T-helper 1 cell treated with Interleukin-12 subunit alpha and Interleukin-12 subunit beta and Interleukin-4 antibody, amounts not matched to agents 30 ng/mL and 1 ng/mL, for 36 hours (primary cell): ENCODE data around the gene PKIG. TPM values are rescaled to one million over a fixed set of nuclear protein-coding genes. Genes with fewer than 3 reads are reported as not detected.

Source experiments
- intact Hi-C: fragments of 100-400 bp; cut with micrococcal nuclease; formaldehyde crosslinking; loops from one replicate; pipeline ENCODE4 v1.15.1; 2024
- total RNA-seq: library from RNA; stranded (reverse); gene quantifications from 2 replicates; pipeline ENCODE4 v1.2.3, GENCODE V29; 2022

The PKIG gene
- total RNA-seq, 1 donor from 2014 or later, result 4.4 TPM

DNA sequence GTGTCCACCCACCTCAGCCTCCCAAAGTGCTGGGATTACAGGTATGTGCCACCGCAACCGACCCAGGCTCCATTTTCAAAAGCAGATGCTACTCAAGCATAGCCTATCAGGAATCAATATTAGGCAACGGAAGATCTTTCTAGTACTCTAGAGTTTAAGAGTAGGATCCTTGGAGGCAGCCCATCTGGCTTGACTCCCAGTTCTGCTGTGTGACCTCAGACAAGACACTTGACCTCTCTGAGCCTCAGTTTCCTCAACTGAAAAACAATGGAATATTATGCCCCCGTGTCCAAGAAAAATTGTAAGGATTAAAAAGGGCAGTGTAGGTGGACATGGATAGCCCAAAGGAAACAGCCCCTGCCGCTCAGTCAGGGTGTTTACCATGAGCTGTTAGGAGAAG is 54.7 kb downstream of the PKIG start:
- intact Hi-C loops, result no loop called here

DNA sequence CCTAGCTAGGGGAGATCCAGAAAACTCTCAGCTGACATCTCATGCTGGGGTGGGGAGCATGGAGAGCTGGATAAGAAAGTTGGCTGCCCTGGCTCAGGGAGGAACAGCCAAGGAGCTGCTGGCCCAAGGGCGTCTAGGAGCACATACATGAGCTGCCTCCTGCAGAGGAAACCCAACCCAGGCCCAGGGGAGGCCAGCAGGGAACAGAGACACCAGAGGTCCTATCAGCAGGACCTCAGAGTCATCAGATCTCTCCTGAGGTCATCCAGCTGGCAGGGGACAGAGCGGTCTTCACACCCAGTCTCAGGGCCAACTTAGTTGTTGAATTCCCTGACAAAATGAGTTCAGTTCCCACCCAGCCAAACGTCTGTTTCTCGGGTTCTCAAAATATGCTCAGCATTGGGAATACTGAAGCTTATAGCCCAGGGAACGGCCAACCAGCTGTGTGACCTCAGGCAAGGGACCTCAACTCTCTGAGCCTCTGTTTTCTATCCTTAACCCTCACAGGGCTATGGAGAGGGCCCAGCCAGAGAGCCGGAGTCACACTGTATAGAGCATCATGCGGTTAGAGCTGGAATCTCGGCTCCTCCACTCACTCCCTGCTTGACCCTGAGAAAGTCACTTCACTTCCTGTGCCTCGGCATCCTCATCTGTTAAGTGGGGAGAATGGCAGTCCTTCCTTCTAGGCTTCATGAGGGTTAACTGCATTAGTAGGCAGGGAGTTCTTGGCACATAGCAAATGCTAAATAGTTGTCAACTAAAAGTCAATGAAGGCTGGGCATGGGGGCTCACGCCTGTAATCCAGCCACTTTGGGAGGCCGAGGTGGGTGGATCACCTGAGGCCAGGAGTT is 55.4 kb downstream of the PKIG start:
- intact Hi-C loops, result no loop called here

DNA sequence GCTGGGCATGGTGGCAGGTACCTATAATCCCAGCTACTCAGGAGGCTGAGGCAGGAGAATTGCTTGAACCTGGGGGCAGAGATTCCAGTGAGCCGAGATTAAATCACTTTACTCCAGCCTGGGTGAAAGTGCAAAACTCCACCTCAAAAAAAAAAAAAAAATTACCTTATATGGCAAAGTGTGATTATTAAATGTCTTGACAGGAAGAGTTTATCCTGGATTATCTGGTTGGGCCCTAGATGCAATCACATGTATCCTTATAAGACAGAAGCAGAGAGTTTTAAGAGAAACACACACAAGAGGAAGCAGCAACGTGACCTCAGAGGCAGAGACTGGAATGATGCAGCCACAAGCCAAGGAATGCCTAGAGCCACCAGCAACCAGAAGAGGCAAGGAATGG is 58.1 kb downstream of the PKIG start:
- intact Hi-C loops, result loop anchor here (5.0 to 10.0 kb wide), 2 partner anchors 337 to 886 kb away; no protein-coding TSS in a partner anchor

DNA sequence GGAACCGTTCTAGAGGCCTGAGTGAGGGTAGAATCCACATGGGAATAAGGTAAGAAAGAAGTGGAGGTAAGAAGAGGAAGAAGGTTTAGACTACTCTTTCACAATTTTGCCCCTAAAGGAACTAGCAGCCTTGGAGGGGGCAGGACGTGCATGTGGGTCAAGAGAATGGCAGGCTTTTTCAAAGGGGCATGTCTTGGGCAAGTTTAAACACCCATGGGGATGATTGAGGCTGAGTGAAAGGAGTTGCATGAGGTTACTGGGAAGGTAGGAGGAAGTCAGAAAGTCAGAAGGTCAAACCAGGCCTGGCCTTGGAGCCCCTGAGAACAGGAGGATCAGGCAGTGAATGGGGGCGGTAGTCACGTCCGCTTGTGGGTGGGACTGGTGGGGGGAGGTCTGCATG is 58.9 kb downstream of the PKIG start:
- intact Hi-C loops, result loop anchor here (5.0 to 10.0 kb wide), 2 partner anchors 336 to 887 kb away; no protein-coding TSS in a partner anchor

DNA sequence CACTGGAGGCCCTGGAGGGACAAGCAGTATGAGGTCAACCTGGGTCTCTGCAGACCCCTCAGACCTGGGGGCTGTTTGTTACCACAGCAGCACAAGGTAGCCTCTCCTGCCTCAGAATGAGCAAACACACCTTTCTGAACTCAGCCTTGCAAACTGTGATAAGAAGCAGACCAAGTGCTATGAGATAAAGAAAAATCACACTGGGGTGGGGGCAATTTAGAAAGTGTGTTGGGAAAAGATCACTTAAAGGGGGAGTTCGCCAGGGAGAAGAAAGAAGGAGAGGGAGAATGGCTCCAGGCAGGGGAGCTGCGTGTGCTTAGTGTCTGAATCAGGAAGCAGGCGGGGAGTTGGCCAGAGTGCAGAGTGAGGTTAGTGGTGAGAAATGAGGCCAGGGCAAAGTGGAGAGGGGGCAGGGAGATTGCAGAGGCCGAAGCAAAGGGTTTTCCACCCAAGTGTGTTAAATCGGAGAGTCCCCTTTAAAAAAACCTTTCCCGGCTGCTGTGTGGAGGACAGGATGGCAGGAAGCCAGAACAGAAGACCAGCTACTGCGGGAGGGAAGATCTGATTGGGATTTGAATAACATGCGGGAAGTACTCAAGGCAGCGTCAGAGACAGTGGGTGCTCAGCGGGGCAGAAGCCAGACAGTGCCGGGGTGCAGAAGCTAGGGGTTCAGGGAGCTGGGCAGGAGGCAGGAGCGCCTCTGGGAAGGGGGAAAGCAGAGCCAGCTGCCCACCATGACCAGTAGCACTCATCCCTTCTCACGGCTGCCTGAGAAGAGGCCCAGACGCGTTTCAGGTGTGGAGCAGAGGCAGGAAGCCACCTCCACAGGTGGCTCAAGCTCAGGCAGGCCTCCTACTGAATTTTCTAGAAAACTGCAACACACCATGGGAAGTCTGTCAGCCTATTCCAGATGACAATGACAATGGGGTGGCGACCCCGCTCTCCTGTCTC is 60.1 kb downstream of the PKIG start:
- intact Hi-C loops, result loop anchor here (1.0 to 10.0 kb wide), 3 partner anchors 32 to 888 kb away; no protein-coding TSS in a partner anchor

DNA sequence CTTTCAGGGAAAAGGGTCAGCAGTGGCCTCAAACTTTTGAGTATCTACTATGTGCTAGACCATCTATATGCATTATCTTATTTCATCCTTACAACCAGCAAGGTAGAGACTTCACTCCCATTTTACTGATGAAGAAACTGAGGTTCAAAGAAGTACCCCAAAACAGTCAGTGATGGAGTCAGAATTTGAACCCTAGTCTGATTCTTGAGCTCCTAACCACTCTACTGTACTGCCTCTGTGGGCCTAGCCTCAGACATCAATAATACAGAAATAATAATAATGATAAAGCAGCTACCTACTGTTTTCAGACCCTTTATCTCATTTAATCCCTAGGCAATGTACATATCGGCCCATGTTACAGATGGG is 60.8 kb downstream of the PKIG start:
- intact Hi-C loops, result loop anchor here (1.0 to 10.0 kb wide), 3 partner anchors 33 to 888 kb away; no protein-coding TSS in a partner anchor

DNA sequence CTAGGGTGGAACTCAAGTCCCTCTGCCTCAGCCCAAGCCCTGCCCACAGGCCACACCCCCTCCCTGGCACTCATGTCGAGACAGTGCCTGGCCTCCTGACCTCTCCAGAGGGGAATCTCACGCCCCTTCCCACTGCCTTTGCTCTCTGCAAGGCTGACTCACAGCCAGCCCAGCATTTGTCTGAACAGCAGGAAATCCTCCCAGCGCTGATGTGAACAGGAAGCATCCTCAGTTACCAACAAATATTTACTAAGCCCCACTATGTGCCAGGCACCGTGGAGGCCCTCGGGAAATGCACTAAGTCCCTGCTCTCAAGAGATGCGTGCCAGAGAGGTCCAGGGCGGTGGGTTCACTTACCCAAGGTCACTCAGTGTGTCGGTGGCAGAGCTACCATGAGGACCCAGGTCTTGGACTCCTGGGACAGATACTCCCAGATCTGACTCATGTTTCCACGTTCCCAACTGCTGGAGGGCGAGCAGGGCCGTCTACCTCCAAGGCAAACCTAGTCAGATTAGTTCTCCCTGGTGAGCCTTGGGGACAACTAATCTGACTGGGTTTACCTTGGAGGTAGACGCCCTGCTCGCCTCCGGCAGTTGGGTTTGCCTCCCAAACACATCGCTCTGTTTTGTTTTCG is 61.3 kb downstream of the PKIG start:
- intact Hi-C loops, result loop anchor here (1.0 to 10.0 kb wide), 6 partner anchors 9 to 889 kb away; partner anchors contain the start of genes OSER1 and SERINC3

DNA sequence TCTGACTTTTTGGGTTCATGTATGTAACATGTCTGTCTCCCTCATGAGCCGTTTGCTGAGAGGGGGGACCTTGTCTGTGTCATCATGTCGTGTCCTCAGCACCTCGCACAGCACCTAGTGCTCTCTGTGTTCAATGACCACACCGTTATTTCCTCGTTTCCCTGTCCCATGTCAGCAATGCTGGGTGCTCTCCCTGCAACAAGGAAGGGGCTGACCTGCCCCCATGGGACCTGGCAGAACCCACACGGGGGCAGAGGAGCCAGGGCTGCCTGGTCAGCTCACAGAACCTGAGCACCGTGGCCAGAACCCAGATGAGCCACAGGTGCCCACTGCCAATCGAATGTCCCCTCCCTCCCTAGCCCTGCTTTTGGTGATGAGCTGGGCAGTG is 61.8 kb downstream of the PKIG start:
- intact Hi-C loops, result loop anchor here (1.0 to 10.0 kb wide), 5 partner anchors 8 to 889 kb away; partner anchors contain the start of genes OSER1 and SERINC3

DNA sequence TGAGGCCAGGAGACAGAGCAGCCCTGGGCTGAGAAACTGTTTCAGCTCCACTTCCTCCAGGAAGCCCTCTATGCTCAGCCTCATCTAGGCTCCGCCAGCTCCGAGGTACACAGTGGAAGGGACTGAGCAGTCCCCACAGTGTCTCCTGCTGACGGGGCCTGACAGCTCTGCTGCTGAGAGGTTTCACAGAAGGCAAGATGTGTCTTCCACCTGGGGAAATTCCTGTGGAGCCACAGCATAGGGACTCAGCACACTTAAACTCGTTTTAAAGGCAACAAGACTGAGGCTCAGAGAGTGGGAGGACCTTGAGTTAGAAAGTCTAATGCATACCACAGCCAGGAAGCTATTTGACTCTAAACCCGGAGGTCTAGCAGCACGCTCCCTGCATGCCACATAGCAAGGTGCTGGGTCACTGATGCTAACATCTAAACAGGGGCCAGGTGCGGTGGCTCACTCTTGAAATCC is 62.3 kb downstream of the PKIG start:
- intact Hi-C loops, result loop anchor here (1.0 to 10.0 kb wide), 5 partner anchors 8 to 890 kb away; partner anchors contain the start of genes OSER1 and SERINC3

DNA sequence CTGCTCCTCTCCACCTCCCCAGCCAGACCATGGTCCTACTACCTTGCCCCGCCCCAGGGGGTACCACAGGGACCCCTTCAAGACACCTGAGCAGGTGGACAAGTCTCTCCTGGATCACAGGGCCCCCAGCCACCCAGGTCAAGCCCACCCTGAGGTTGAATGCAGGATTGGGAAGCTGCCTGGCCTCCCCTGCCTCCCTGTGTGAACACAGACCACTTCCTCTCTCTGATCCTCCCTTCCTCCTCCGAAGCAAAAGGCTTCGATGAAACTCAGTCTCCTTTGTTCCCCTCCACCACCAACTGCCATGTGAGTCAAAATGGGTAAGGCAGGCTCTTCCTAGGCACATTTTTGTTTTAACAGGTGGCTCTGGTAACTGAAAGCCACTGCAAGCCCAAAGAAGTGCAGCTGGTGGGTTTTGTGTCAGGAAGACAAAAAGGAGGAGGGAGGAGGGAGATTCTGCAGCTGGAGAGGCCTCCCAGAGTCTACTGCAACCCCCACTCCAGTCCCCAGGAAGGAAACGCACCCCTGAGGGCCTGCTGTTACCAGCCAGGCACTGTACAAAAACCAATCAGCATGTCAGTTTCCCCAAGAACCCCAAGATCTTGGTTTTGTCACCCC is 63.8 kb downstream of the PKIG start:
- intact Hi-C loops, result loop anchor here (10.0 kb wide), 1 partner anchor 891 kb away; no protein-coding TSS in a partner anchor

DNA sequence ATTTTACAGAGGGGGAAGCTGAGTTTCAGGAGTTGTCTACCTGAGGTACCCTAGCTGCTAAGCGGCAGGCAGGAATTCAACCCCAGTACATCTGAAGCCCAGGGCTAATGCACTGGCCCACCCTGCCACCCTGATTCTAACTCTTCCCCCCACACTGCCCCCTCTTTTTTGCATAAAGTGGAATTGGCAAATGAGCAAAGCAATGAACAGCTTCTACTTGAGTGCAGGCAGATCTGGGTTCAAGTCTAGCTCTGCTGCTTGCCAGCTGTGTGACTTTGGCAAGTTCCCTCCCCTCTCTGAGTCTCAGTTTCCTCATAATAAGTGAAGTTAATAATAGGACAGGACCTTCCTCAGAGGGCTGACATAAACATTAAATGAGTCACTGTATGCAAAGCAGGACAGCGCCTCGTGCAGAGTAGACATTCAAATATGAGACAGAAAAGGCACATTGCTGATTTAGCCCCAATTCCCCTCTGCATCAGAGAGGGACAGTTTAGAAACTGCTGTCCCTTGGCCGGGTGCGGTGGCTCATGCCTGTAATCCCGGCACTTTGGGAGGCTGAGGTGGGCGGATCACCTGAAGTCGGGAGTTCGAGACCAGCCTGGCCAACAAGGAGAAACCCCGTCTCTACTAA is 64.4 kb downstream of the PKIG start:
- intact Hi-C loops, result loop anchor here (10.0 kb wide), 1 partner anchor 892 kb away; no protein-coding TSS in a partner anchor

DNA sequence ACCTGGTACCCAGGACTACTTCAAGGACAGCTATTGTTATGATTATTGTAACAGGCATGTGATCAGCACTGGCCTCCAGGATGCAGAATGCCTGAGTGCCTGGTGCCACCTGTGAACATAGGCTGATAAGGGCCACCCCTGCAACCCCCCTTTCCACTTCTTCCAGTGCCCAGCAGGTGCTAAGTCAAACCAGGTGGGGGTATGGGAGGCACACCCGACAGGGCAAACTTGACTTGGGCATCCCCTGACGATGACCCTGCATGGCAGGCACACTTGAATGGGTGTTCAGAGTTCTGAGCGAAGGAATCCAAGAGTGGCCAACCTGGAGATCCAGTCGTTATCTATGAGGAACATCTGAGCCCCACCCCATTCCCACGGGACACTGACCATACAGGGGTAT is 65.7 kb downstream of the PKIG start:
- intact Hi-C loops, result loop anchor here (10.0 kb wide), 1 partner anchor 893 kb away; no protein-coding TSS in a partner anchor

DNA sequence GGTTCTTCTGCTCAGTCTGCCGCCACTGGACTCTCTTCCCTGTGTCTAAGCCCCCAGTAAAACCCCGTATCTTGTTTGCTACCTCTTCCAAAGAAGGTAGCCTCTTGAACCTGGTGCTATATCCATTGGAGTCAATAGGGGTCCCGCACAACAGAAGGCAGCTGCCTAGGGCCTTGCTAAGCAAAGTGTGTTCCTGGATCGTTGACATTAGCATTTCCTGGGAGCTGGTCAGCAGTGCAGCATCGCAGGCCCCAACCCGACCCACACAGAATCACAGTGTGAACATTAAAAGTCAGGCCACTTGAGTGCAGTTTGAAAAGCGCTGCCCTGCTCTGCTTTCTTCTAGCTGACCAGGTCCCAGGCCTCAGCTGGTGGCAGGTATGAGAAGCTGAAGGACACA is 66.2 kb downstream of the PKIG start:
- intact Hi-C loops, result loop anchor here (10.0 kb wide), 1 partner anchor 894 kb away; no protein-coding TSS in a partner anchor

DNA sequence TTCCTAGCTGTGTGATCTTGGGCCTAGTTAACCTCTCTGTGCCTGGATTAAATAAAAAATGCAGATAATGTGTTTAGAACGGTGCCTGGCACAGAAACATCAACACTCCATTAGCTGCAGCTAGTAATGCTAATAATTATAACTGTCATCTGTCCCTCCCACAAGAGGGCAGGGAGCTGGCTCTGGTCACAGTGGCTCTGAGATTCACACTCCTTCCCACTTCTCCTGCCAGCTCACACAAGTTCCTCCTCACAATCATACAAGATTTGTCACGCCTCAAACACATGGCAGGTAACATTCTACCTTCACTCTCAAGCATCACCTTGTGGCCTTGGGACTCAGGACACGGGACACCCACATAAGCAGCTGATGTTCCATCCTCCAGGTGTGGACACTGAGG is 66.7 kb downstream of the PKIG start:
- intact Hi-C loops, result loop anchor here (10.0 kb wide), 1 partner anchor 894 kb away; no protein-coding TSS in a partner anchor

DNA sequence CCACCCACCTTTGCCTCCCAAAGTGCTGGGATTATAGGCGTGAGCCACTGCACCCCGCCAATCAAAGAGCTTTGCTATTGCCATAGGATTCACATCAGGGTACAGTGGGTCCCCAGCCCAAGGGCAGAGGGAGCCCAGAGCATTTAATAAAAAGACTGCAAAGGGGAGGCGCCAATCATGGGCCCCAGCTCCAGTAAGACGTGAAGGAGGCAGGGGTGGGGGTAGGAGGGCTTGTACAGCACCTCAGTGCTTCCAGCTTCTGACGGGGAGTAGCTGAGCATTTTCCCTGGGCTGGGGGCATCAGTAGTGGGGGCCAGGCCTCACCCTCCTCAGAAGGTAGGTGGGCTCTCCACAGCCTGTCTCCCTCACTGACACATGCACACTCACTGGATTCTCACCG is 67.6 kb downstream of the PKIG start:
- intact Hi-C loops, result loop anchor here (2.0 to 10.0 kb wide), 4 partner anchors 173 to 895 kb away; partner anchors contain the start of genes PIGT, STK4 and TTPAL

DNA sequence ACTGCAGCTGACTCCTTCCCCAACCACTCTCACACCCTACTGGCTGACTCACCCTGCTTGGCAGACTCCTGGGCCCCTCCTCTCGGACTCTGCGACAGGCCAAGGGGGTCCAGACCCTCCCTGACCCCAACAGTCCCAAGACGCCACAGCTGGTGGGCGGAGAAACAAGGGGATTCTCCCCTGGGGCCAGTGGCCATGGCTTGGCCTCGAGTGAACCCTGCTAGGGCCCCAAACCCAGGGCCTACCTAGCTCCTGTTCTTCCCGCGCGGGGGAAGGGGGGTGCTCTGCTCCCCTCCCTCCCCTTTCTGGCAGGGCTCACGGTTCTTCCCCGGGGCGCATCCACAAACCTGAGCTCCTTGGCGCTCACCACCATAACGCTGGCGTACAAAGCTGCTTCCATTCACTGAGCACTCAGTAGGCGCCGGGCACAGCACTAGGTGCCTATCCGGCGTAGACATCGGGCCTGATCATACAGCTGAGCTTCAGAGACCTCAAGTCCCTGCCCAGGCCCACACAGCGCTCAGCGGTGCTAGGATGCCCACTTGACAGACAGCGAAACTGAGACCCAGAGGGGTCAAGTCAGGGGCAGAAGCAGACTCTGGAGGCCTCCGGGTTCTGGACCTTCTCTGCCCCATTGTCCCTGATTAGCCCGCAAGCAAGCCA is 68.5 kb downstream of the PKIG start:
- intact Hi-C loops, result loop anchor here (2.0 to 5.0 kb wide), 3 partner anchors 174 to 766 kb away; partner anchors contain the start of genes PIGT, STK4 and TTPAL

DNA sequence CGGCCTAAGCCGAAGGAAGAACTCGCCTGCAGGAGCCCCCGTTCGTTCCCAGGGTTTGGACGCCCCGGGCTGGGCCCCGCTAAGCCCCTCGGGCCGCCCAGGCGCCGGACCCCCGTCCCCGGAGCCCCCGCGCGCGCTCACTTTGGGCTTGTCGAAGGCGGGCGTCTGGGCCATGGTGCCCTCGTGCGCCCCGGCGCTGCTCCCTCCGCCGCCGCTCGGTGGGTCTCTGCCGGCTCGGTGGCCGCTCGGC is 69.0 kb downstream of the PKIG start:
- intact Hi-C loops, result loop anchor here (2.0 to 5.0 kb wide), 3 partner anchors 174 to 766 kb away; partner anchors contain the start of genes PIGT, STK4 and TTPAL

DNA sequence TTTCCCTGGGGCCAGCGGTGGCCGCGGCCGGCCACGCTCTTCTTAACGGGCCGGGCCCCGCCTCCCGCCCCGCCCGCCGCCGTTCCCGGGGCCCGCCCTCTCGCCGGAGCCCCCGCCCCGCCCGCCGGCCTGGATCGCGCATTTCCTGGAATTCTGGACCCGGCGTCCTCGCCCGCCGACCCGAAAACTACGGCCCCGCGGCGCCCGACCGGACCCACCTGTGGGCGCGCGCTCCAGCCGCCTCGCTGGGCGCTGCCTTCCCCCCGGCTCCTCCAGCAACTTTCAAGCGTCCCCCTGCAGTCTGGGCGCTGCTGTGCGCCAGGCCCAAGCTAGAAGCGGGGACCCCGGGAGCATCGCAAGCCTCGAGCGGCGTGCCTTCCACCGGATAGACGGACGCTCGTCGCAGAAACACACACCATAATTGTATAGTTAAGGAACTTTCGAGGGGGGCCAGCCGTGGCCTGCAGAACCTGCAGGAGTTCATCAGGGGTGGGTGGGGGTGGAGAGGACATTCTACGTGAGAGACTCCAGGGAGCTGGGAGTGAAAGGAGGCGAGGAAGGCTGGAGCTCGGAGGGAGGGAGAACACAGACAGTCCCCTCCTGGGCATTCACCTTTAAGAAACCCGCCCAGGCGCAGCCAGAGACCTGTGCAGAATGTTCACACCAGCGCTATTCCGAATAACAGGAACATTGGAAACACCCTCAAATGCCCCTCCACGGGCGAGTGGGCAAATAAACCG is 69.5 kb downstream of the PKIG start, which contains the start of gene ADA:
TSS of gene ADA (minus strand) at position 16 of the 740 bp plus-strand sequence. CDS start 92 bp downstream, outside the sequence.
- intact Hi-C loops, result loop anchor here (1.0 to 5.0 kb wide), 7 partner anchors 8 to 765 kb away; partner anchors contain the start of genes PIGT, STK4 and TTPAL
